HTERT RPE-1 (cell line): ENCODE measurements around the gene TIGD4.

Source experiments
- in situ Hi-C: fragments of 300-500 bp; cut with MboI; formaldehyde crosslinking; loops from 4 replicates; pipeline ENCODE4 v1.14.3; 2020; ENCODE audit warnings: low sequenced_read_pairs

The TIGD4 gene

DNA sequence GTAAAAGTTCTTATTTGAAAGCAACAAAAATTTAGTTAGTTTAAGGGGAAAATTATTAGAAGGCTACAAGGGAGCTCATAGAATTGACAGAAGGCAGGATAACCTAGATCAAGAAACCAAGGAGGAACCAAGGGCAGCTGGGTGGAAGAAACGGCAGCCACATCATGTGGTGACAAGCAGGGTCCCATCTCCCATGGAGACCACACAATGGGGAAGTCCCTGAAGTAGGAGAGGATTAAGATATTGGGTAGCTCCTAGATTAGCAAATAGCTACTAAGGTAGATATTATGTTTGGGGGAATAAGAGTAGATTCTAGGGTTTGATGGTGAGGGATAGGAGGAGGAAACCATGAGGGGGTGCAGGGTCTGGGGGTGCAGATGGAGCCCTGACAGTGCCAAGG, 51.7 kb downstream of the TIGD4 start:
- in situ Hi-C loops = no loop called here

- in situ Hi-C loops = no loop called here
These were observed 55.0 kb downstream of the TIGD4 start for GRCh38 chr4:152724494-152724893.

DNA sequence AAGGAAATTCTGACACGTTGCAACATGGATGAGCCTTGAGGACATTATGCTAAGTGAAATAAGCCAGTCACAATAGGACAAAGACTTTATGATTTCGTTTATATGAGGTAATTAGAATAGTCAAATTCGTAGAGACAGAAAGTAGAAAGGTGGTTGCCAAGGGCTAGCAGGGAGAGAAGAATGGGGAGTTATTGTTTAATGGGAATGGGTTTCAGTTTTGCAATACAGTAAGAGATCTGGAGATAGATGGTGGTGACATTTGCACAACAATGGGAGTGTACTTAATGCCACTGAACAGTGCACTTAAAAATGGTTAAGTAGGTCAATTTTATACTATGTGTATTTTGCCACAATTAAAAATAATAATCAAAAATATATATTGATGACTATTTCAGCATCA, 56.3 kb downstream of the TIGD4 start:
- in situ Hi-C loops = no loop called here

- in situ Hi-C loops = no loop called here
These were observed 59.6 kb downstream of the TIGD4 start for GRCh38 chr4:152719801-152720556.
